ENCODE results near the gene CRYL1.

CRYL1 gene

DNA sequence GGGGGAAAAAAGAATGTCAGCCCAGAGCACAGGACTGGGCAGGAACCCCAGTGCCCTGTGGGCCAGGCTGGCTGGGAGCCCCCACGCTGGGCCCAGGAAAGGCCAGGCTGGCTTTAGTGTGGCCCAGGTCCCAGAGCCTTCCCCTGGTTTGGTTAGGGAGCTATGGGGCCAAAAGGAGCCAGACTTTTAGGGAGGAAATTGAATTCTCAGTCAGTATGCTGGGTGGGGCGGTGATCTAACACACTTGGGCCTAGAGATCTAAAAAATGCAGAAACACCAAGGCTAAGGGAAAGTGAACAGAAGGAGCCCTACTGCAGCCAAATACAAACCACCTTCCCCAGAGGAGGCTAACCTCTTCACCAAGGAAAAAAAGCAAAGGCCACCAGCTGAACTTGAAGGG is 137.5 kb downstream of the CRYL1 start:
- H3K9me3 ChIP-seq (replicated peaks; ENCODE audit: insufficient read depth, low read length), result no peaks in the 10 kb centered on the region
- DNase-seq, result no peak
- no peaks in the 10 kb centered on the region for H3K27me3 ChIP-seq (replicated peaks; ENCODE audit: insufficient read depth, low read length)
- H3K4me3 ChIP-seq (ENCODE audit: low read length), result no peak overlapping the region
- TF ChIP-seq, protein P1, sequence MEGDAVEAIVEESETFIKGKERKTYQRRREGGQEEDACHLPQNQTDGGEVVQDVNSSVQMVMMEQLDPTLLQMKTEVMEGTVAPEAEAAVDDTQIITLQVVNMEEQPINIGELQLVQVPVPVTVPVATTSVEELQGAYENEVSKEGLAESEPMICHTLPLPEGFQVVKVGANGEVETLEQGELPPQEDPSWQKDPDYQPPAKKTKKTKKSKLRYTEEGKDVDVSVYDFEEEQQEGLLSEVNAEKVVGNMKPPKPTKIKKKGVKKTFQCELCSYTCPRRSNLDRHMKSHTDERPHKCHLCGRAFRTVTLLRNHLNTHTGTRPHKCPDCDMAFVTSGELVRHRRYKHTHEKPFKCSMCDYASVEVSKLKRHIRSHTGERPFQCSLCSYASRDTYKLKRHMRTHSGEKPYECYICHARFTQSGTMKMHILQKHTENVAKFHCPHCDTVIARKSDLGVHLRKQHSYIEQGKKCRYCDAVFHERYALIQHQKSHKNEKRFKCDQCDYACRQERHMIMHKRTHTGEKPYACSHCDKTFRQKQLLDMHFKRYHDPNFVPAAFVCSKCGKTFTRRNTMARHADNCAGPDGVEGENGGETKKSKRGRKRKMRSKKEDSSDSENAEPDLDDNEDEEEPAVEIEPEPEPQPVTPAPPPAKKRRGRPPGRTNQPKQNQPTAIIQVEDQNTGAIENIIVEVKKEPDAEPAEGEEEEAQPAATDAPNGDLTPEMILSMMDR (IDR thresholded peaks at IDR 0.05; ENCODE audit: low read length), result no peak
- no peak for TF ChIP-seq EZH2 (optimal IDR thresholded peaks at IDR 0.05; ENCODE audit: low read depth, low read length)
- TF ChIP-seq EZH2phosphoT487 (IDR thresholded peaks at IDR 0.05; ENCODE audit: low read length), result no peak
- no peaks in the 10 kb centered on the region for H3K79me2 ChIP-seq (ENCODE audit: low read length)
- no peaks in the 10 kb centered on the region for H3K9me2 ChIP-seq (replicated peaks; ENCODE audit: insufficient read depth, low read length)
- no peaks in the 10 kb centered on the region for H4K20me1 ChIP-seq (ENCODE audit: insufficient read depth, low read length)
- peak overlapping the region; percentile 39; the same call in 1 of the 2 replicates for H3K4me2 ChIP-seq (ENCODE audit: low read depth, low read length)
- H3K4me1 ChIP-seq (ENCODE audit: low read length), result no peaks in the 10 kb centered on the region
- no peak overlapping the region for H3K9ac ChIP-seq (ENCODE audit: low read length)
- no peaks in the 10 kb centered on the region for H3K36me3 ChIP-seq (replicated peaks; ENCODE audit: insufficient read depth, low read length)
- no peak overlapping the region for H3K27ac ChIP-seq (ENCODE audit: low read length)
- no peaks in the 10 kb centered on the region for H3F3A ChIP-seq (ENCODE audit: insufficient read depth, low read length)
- no peak overlapping the region for H2AFZ ChIP-seq (ENCODE audit: low read length)

GRCh38 chr13:20387441-20387971 is 138.2 kb downstream of the CRYL1 start:
- Histone ChIP-seq H3K9ac (ENCODE audit: low read length) (no peak overlapping the region), H3K79me2 (ENCODE audit: low read length) (no peaks in the 10 kb centered on the region), H3K9me3 (replicated peaks; ENCODE audit: insufficient read depth, low read length) (no peaks in the 10 kb centered on the region), H3K36me3 (replicated peaks; ENCODE audit: insufficient read depth, low read length) (no peaks in the 10 kb centered on the region), H2AFZ (ENCODE audit: low read length) (no peak overlapping the region), H3K27me3 (replicated peaks; ENCODE audit: insufficient read depth, low read length) (no peaks in the 10 kb centered on the region), H4K20me1 (ENCODE audit: insufficient read depth, low read length) (no peaks in the 10 kb centered on the region), H3K4me2 (ENCODE audit: low read depth, low read length) (peak overlapping the region; percentile 39; the same call in 1 of the 2 replicates), H3K27ac (ENCODE audit: low read length) (no peak overlapping the region), H3K4me1 (ENCODE audit: low read length) (no peaks in the 10 kb centered on the region), H3K4me3 (ENCODE audit: low read length) (no peak overlapping the region), H3F3A (ENCODE audit: insufficient read depth, low read length) (no peaks in the 10 kb centered on the region), H3K9me2 (replicated peaks; ENCODE audit: insufficient read depth, low read length) (no peaks in the 10 kb centered on the region)
- no peak for DNase-seq
- TF ChIP-seq, protein P1 (IDR thresholded peaks at IDR 0.05; ENCODE audit: low read length), result no peak
- TF ChIP-seq EZH2phosphoT487 (IDR thresholded peaks at IDR 0.05; ENCODE audit: low read length), result no peak
- TF ChIP-seq EZH2 (optimal IDR thresholded peaks at IDR 0.05; ENCODE audit: low read depth, low read length), result no peak

- H3K27ac ChIP-seq (ENCODE audit: low read length), result no peak overlapping the region
- TF ChIP-seq EZH2 (optimal IDR thresholded peaks at IDR 0.05; ENCODE audit: low read depth, low read length), result no peak
- TF ChIP-seq EZH2phosphoT487 (IDR thresholded peaks at IDR 0.05; ENCODE audit: low read length), result no peak
- TF ChIP-seq, protein P1 (IDR thresholded peaks at IDR 0.05; ENCODE audit: low read length), result no peak
- no peaks in the 10 kb centered on the region for H3K9me3 ChIP-seq (replicated peaks; ENCODE audit: insufficient read depth, low read length)
- no peak overlapping the region for H2AFZ ChIP-seq (ENCODE audit: low read length)
- no peak overlapping the region for H3K9ac ChIP-seq (ENCODE audit: low read length)
- DNase-seq, result no peak
- H4K20me1 ChIP-seq (ENCODE audit: insufficient read depth, low read length), result no peaks in the 10 kb centered on the region
- no peak overlapping the region for H3K4me3 ChIP-seq (ENCODE audit: low read length)
- no peaks in the 10 kb centered on the region for H3K27me3 ChIP-seq (replicated peaks; ENCODE audit: insufficient read depth, low read length)
- H3K4me1 ChIP-seq (ENCODE audit: low read length), result no peaks in the 10 kb centered on the region
- H3K9me2 ChIP-seq (replicated peaks; ENCODE audit: insufficient read depth, low read length), result no peaks in the 10 kb centered on the region
- H3K4me2 ChIP-seq (ENCODE audit: low read depth, low read length), result no peak overlapping the region
- H3F3A ChIP-seq (ENCODE audit: insufficient read depth, low read length), result no peaks in the 10 kb centered on the region
- no peaks in the 10 kb centered on the region for H3K79me2 ChIP-seq (ENCODE audit: low read length)
- H3K36me3 ChIP-seq (replicated peaks; ENCODE audit: insufficient read depth, low read length), result no peaks in the 10 kb centered on the region
These were observed 138.7 kb downstream of the CRYL1 start for GRCh38 chr13:20387006-20387405.

All from MM.1S (cell line).